Endothelial cell of umbilical vein (primary cell): ENCODE data around the gene RPS21. TPM values are rescaled to one million over a fixed set of nuclear protein-coding genes. Genes with fewer than 3 reads are reported as not detected.

Experiments used
- BruUV-seq: library from RNA; stranded (reverse); fragments of 400-500 nt; replicated peaks from 2 replicates; lab custom pipeline; 2021; lab: Mats Ljungman, UMichigan
- CTCF ChIA-PET: fragments of 300-600, 350-600 bp; sonication (Branson Sonifier 250); formaldehyde crosslinking; loops from one replicate; lab custom pipeline; 2021; ENCODE audit warnings: antibody characterized with exemption, inconsistent platforms; lab: Charles Lee
- POLR2A ChIA-PET: fragments of 300-600, 350-600 bp; sonication (Branson Sonifier 250); formaldehyde crosslinking; loops from one replicate; lab custom pipeline; 2021; ENCODE audit warnings: antibody characterized with exemption, inconsistent platforms; lab: Charles Lee
- DNase-seq: peaks from one replicate; pipeline ENCODE4 v3.0.0-alpha.2; 2011; ENCODE audit warnings: low read depth, low spot score
- FAIRE-seq: peaks from 2 replicates; lab custom pipeline; 2011; peaks lifted over from hg19 to GRCh38; lab: Jason Lieb, UNC
- H2AFZ ChIP-seq: 2 replicates; pipeline ENCODE4 v1.6.0; 2012; ENCODE audit warnings: low read depth, low read length, control low read depth, inconsistent platforms
- H3K27ac ChIP-seq: 2 replicates; pipeline ENCODE4 v1.5.1; 2011; ENCODE audit warnings: low read depth, mild to moderate bottlenecking, control low read depth, low read length, moderate library complexity; ENCODE audit not compliant: insufficient read depth
- H3K27me3 ChIP-seq, 2 experiments: 2 replicates each; pipeline versions ENCODE4 v1.6.0 to v1.6.1; 2011; ENCODE audit warnings: low read length in 2 of 2, mixed read lengths in 1 of 2; ENCODE audit not compliant: control insufficient read depth in 2 of 2, insufficient read depth in 2 of 2
- H3K36me3 ChIP-seq, 2 experiments: 2 replicates in 1 of 2; 3 replicates in 1 of 2; pipeline ENCODE4 v1.5.1; 2011; ENCODE audit warnings: low read length in 2 of 2, mild to moderate bottlenecking in 1 of 2, moderate library complexity in 1 of 2; ENCODE audit not compliant: control insufficient read depth in 2 of 2, insufficient read depth in 2 of 2; ENCODE audit errors: extremely low read depth in 1 of 2
- H3K4me1 ChIP-seq: 3 replicates; pipeline ENCODE4 v1.5.1; 2011; ENCODE audit warnings: mild to moderate bottlenecking, low read length; ENCODE audit not compliant: control insufficient read depth, insufficient read depth; ENCODE audit errors: extremely low read depth
- H3K4me2 ChIP-seq: 2 replicates; pipeline ENCODE4 v1.6.1; 2011; ENCODE audit warnings: low read length, control low read depth, mixed read lengths; ENCODE audit not compliant: insufficient read depth
- H3K4me3 ChIP-seq, 3 experiments: fragments of 200-600 bp in 1 of 3; sonication (generic), shearing (Covaris generic) in 1 of 3; replicated peaks in 1 of 3; 2 replicates each; pipeline ENCODE4 v1.5.1; 2011 to 2016; ENCODE audit warnings: control low read depth in 3 of 3, low read length in 3 of 3, mild to moderate bottlenecking in 2 of 3, inconsistent platforms in 1 of 3, low read depth in 1 of 3, moderate library complexity in 1 of 3; ENCODE audit not compliant: insufficient read depth in 1 of 3
- H3K79me2 ChIP-seq: 2 replicates; pipeline ENCODE4 v1.6.0; 2012; ENCODE audit warnings: low read length, inconsistent platforms; ENCODE audit not compliant: control insufficient read depth, insufficient read depth
- H3K9ac ChIP-seq: replicated peaks from 2 replicates; pipeline ENCODE3; 2011; ENCODE audit warnings: low read length, control low read depth; ENCODE audit not compliant: insufficient read depth; ENCODE audit errors: extremely low read depth
- H3K9me1 ChIP-seq: replicated peaks from 3 replicates; pipeline ENCODE4 v1.6.0; 2011; ENCODE audit warnings: mild to moderate bottlenecking, low read length; ENCODE audit not compliant: control insufficient read depth, insufficient read depth; ENCODE audit errors: extremely low read depth
- H3K9me3 ChIP-seq: replicated peaks from 2 replicates; pipeline ENCODE4 v1.5.1; 2012; ENCODE audit warnings: low read length, inconsistent platforms; ENCODE audit not compliant: control insufficient read depth, insufficient read depth
- H4K20me1 ChIP-seq: replicated peaks from 2 replicates; pipeline ENCODE3; 2011; ENCODE audit warnings: mild to moderate bottlenecking, low read length; ENCODE audit not compliant: control insufficient read depth, insufficient read depth; ENCODE audit errors: extremely low read depth
- EZH2 ChIP-seq: IDR thresholded peaks from 2 replicates; pipeline ENCODE4 v1.6.1; 2012; ENCODE audit warnings: borderline replicate concordance, low read depth, mild to moderate bottlenecking, moderate library complexity, low read length, inconsistent platforms; ENCODE audit not compliant: severe bottlenecking
- FOS ChIP-seq: IDR thresholded peaks from 2 replicates; pipeline ENCODE4 v1.6.1; 2011; ENCODE audit warnings: mild to moderate bottlenecking, low read length, moderate library complexity, borderline replicate concordance; ENCODE audit not compliant: insufficient read depth
- GATA2 ChIP-seq: IDR thresholded peaks from 2 replicates; pipeline ENCODE4 v1.7.0; 2011; ENCODE audit warnings: low read depth, mild to moderate bottlenecking, moderate library complexity, mixed read lengths, low read length; ENCODE audit not compliant: insufficient read length, insufficient read depth
- JUN ChIP-seq: IDR thresholded peaks from 2 replicates; pipeline ENCODE4 v1.6.1; 2011; ENCODE audit warnings: borderline replicate concordance, low read depth; ENCODE audit not compliant: insufficient read length, insufficient read depth
- MYC ChIP-seq: IDR thresholded peaks from one replicate; pipeline ENCODE4 v1.6.1; 2011; ENCODE audit warnings: mild to moderate bottlenecking, low read depth, low read length
- POLR2A ChIP-seq: IDR thresholded peaks from 2 replicates; pipeline ENCODE4 v1.6.1; 2012; ENCODE audit warnings: low read depth, mild to moderate bottlenecking, control low read depth, low read length
- POLR2AphosphoS5 ChIP-seq: IDR thresholded peaks from 2 replicates; pipeline ENCODE4 v1.6.1; 2012; ENCODE audit warnings: low read depth, mild to moderate bottlenecking, control low read depth, low read length, moderate library complexity; ENCODE audit not compliant: insufficient read depth
- dilution Hi-C: fragments of 300-500 bp; cut with MboI; formaldehyde crosslinking; loops from one replicate; pipeline ENCODE4 v1.15.0; 2019; ENCODE audit warnings: low sequenced_read_pairs; ENCODE audit not compliant: extremely low pct_ligation_motif_present
- intact Hi-C: fragments of 100-400 bp; cut with micrococcal nuclease; formaldehyde crosslinking; loops from one replicate; pipeline ENCODE4 v1.10.0; 2022
- polyA plus RNA-seq, 4 experiments: library from polyadenylated mRNA; depleted of rRNA in 3 of 4; stranded (reverse) in 3 of 4; unstranded in 1 of 4; fragments of >200 nt; gene quantifications; 2 replicates each; pipeline versions ENCODE4 v1.2.1 to v1.2.3, GENCODE V29; 2011 to 2012; ENCODE audit warnings: missing spikeins in 1 of 4
- total RNA-seq: library from RNA; stranded (reverse); gene quantifications from 2 replicates; pipeline ENCODE4 v1.2.3, GENCODE V29; 2021
- TF ChIP-seq, protein P1 (sequence below): IDR thresholded peaks from 2 replicates; pipeline ENCODE4 v1.6.1; 2011; ENCODE audit not compliant: insufficient read depth, insufficient read length
- TF ChIP-seq, protein P2 (sequence below), 2 donors: IDR thresholded peaks; 1 replicate in 1 of 2; 2 replicates in 1 of 2; pipeline ENCODE4 v1.5.1; 2011; ENCODE audit warnings: low read length in 2 of 2, mild to moderate bottlenecking in 2 of 2, moderate library complexity in 2 of 2, control low read depth in 1 of 2, inconsistent platforms in 1 of 2, low read depth in 1 of 2; ENCODE audit not compliant: insufficient read depth in 1 of 2; ENCODE audit errors: extremely low read depth in 1 of 2

The RPS21 gene
- total and polyA plus RNA-seq, 2 donors (not counting 3 experiments of a cell fraction or from before 2014, with no cell fraction given): 1,644 to 7,710 TPM

DNA sequence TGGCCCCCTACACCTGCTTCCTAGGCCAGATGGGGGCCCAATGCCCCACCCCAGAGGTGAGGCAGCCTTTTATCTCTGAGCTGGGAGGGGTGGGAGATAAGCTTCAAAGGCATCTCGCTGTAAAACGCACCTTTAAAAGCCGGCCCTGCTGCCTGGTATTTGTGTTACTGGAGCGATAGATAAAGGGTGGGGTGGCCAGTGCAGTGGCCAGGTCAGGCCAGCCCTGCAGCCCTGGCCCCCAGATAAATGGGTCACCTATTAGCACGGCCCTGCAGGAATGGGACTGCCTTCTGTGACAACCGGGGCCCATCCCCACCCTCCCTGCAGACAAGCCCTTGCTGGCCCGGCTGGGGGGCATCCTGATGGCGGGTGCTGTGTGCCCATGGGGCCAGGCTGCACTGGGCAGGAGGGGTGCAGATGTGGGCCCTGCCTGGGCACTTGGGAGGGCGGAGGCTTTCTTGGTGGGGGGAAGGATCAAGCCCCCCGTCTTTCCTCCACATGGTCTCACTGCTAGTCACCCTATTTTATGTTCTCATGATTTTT lies 43.5 kb downstream of the RPS21 start:
- POLR2A ChIA-PET: no interaction called here

More for the DNA sequence above, 43.5 kb downstream of the RPS21 start:
- CTCF ChIA-PET: interaction anchor here (1.0 kb wide), 1 partner anchor 20 kb away, joined by 3 read pairs; no protein-coding TSS in a partner anchor
- intact Hi-C loops (no loop called here), dilution Hi-C loops (no loop called here)
- H3K27ac ChIP-seq: no peak overlapping the region
- no peak overlapping the region for H2AFZ ChIP-seq
- H3K9me3 ChIP-seq: no peaks in the 10 kb centered on the region
- FAIRE-seq (no peak), DNase-seq (no peak)
- TF ChIP-seq FOS: no peak
- TF ChIP-seq POLR2AphosphoS5: no peak
- TF ChIP-seq MYC: no peak
- TF ChIP-seq GATA2: no peak
- TF ChIP-seq, protein P1, sequence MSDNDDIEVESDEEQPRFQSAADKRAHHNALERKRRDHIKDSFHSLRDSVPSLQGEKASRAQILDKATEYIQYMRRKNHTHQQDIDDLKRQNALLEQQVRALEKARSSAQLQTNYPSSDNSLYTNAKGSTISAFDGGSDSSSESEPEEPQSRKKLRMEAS: no peak
- TF ChIP-seq, protein P2, sequence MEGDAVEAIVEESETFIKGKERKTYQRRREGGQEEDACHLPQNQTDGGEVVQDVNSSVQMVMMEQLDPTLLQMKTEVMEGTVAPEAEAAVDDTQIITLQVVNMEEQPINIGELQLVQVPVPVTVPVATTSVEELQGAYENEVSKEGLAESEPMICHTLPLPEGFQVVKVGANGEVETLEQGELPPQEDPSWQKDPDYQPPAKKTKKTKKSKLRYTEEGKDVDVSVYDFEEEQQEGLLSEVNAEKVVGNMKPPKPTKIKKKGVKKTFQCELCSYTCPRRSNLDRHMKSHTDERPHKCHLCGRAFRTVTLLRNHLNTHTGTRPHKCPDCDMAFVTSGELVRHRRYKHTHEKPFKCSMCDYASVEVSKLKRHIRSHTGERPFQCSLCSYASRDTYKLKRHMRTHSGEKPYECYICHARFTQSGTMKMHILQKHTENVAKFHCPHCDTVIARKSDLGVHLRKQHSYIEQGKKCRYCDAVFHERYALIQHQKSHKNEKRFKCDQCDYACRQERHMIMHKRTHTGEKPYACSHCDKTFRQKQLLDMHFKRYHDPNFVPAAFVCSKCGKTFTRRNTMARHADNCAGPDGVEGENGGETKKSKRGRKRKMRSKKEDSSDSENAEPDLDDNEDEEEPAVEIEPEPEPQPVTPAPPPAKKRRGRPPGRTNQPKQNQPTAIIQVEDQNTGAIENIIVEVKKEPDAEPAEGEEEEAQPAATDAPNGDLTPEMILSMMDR (IDR thresholded peaks at IDR 0.05; ENCODE audit: extremely low read depth in 1 of 2, insufficient read depth in 1 of 2, low read depth in 1 of 2, low read length in 2 of 2): no peak
- TF ChIP-seq EZH2: no peak
- no peak for TF ChIP-seq POLR2A
- no peak for TF ChIP-seq JUN
- no peak overlapping the region for H3K9ac ChIP-seq
- no peaks in the 10 kb centered on the region for H4K20me1 ChIP-seq
- no peaks in the 10 kb centered on the region for H3K4me1 ChIP-seq
- H3K27me3 ChIP-seq: peaks cover 22 to 23% of the 10 kb centered on the region in 2 experiments
- no peak overlapping the region for H3K4me3 ChIP-seq
- no peak overlapping the region for H3K4me2 ChIP-seq
- H3K9me1 ChIP-seq: no peaks in the 10 kb centered on the region
- no TSS peak for BruUV-seq
- H3K36me3 ChIP-seq: no peaks in the 10 kb centered on the region
- no peaks in the 10 kb centered on the region for H3K79me2 ChIP-seq
